Peyer's patch (tissue), 4 donors: ENCODE data around the gene SINHCAF. TPM values are rescaled to one million over a fixed set of nuclear protein-coding genes. Genes with fewer than 3 reads are reported as not detected.

Experiments used
- DNase-seq, 3 donors: peaks; one replicate each; pipeline ENCODE4 v3.0.0-alpha.2; 2017 to 2019
- H3K27ac ChIP-seq, 4 donors: fragments of 200-600 bp; sonication (generic); one replicate each; pipeline ENCODE4 v1.5.1; 2016 to 2019
- H3K27me3 ChIP-seq, 2 donors: fragments of 200-600 bp; sonication (generic); one replicate each; pipeline ENCODE4 v1.5.1; 2019
- H3K36me3 ChIP-seq, 3 donors: fragments of 200-600 bp; sonication (generic); one replicate each; pipeline ENCODE4 v1.5.1; 2016 to 2019
- H3K4me1 ChIP-seq, 4 donors: fragments of 200-600 bp; sonication (generic); one replicate each; pipeline ENCODE4 v1.5.1; 2016 to 2019
- H3K4me3 ChIP-seq, 4 donors: fragments of 200-600 bp; sonication (generic); 1 replicate in 3 of 4; 2 replicates in 1 of 4; pipeline ENCODE4 v1.5.1; 2016 to 2019; ENCODE audit warnings: mild to moderate bottlenecking in 1 of 4
- H3K9me3 ChIP-seq, 4 donors: fragments of 200-600 bp; sonication (generic); one replicate each; pipeline ENCODE4 v1.5.1; 2016 to 2019; ENCODE audit warnings: mild to moderate bottlenecking in 1 of 4
- CTCF ChIP-seq, 6 experiments: fragments of 450-650 bp in 4 of 6; fragments of 200-600 bp in 2 of 6; sonication (generic) in 1 of 6; IDR thresholded peaks; one replicate each; pipeline ENCODE4 v1.5.1; 2017 to 2019; ENCODE audit warnings: antibody characterized with exemption in 6 of 6, mild to moderate bottlenecking in 3 of 6, moderate library complexity in 1 of 6
- POLR2A ChIP-seq, 2 donors: fragments of 450-650 bp; IDR thresholded peaks; one replicate each; pipeline ENCODE4 v1.5.1; 2017; ENCODE audit warnings: antibody characterized with exemption in 2 of 2, mild to moderate bottlenecking in 2 of 2, moderate library complexity in 2 of 2
- total RNA-seq, 4 donors: library from RNA; depleted of rRNA; stranded (reverse); fragments of >200 nt; gene quantifications; one replicate each; pipeline ENCODE4 v1.1.0, GENCODE V29; 2016

The SINHCAF gene
- total RNA-seq, 4 donors from 2014 or later: 39.9 to 109 (median 53.7) TPM

GRCh38 chr12:31368666-31369361 is 42.9 kb upstream of the SINHCAF start:
- H3K27ac ChIP-seq: no peak overlapping the region
- H3K4me3 ChIP-seq: no peak overlapping the region

GRCh38 chr12:31366104-31366621 is 40.2 kb upstream of the SINHCAF start:
- Histone ChIP-seq H3K4me1 (peaks cover 0 to 17% (median 2%) of the 10 kb centered on the region in 4 donors), H3K27ac (no peak overlapping the region), H3K9me3 (no peaks in the 10 kb centered on the region), H3K36me3 (no peaks in the 10 kb centered on the region), H3K4me3 (no peak overlapping the region), H3K27me3 (no peaks in the 10 kb centered on the region)
- TF ChIP-seq CTCF (IDR thresholded peaks at IDR 0.05) (no peak), POLR2A (IDR thresholded peaks at IDR 0.05) (no peak)
- DNase-seq: peak in 1 of 3 donors; percentile 4

More at GRCh38 chr12:31368666-31369361, 42.9 kb upstream of the SINHCAF start:
- Histone ChIP-seq H3K9me3 (no peaks in the 10 kb centered on the region), H3K27me3 (no peaks in the 10 kb centered on the region), H3K4me1 (no peaks in the 10 kb centered on the region), H3K36me3 (no peaks in the 10 kb centered on the region)
- TF ChIP-seq POLR2A (IDR thresholded peaks at IDR 0.05) (no peak), CTCF (IDR thresholded peaks at IDR 0.05) (no peak)
- DNase-seq: peak in 1 of 3 donors; percentile 39

GRCh38 chr12:31363831-31364230 is 37.9 kb upstream of the SINHCAF start:
- Histone ChIP-seq H3K36me3 (no peaks in the 10 kb centered on the region), H3K4me1 (peaks cover 0 to 17% (median 2%) of the 10 kb centered on the region in 4 donors), H3K27ac (peak overlapping the region in 1 of 4 donors; percentile 83), H3K9me3 (no peaks in the 10 kb centered on the region), H3K4me3 (no peak overlapping the region), H3K27me3 (no peaks in the 10 kb centered on the region)
- no peak for DNase-seq
- no peak for TF ChIP-seq CTCF (IDR thresholded peaks at IDR 0.05)
- TF ChIP-seq POLR2A (IDR thresholded peaks at IDR 0.05): no peak

GRCh38 chr12:31363416-31363809 is 37.5 kb upstream of the SINHCAF start:
- H3K9me3 ChIP-seq: no peaks in the 10 kb centered on the region
- no peaks in the 10 kb centered on the region for H3K36me3 ChIP-seq
- DNase-seq: peak in 1 of 3 donors; percentile 49
- no peaks in the 10 kb centered on the region for H3K27me3 ChIP-seq
- H3K4me1 ChIP-seq: peaks cover 0 to 17% (median 2%) of the 10 kb centered on the region in 4 donors
- H3K27ac ChIP-seq: peak overlapping the region in 3 of 4 donors; percentile 60 to 83 (median 63)
- TF ChIP-seq CTCF (IDR thresholded peaks at IDR 0.05) (no peak), POLR2A (IDR thresholded peaks at IDR 0.05) (no peak)
- H3K4me3 ChIP-seq: no peak overlapping the region

GRCh38 chr12:31362759-31363415 is 36.9 kb upstream of the SINHCAF start:
- peak; percentile 57 to 75 (median 72) for DNase-seq
- no peaks in the 10 kb centered on the region for H3K27me3 ChIP-seq
- peak overlapping the region in 1 of 4 donors; percentile 25 for H3K4me3 ChIP-seq
- peak in 5 of 6 experiments; percentile 4 to 52 (median 44) for TF ChIP-seq CTCF (IDR thresholded peaks at IDR 0.05)
- no peak for TF ChIP-seq POLR2A (IDR thresholded peaks at IDR 0.05)
- H3K36me3 ChIP-seq: no peaks in the 10 kb centered on the region
- peaks cover 0 to 17% (median 2%) of the 10 kb centered on the region in 4 donors for H3K4me1 ChIP-seq
- peak overlapping the region; percentile 24 to 83 (median 62) for H3K27ac ChIP-seq
- H3K9me3 ChIP-seq: no peaks in the 10 kb centered on the region
